T-helper 2 cell treated with Interferon-gamma antibody and Interleukin-4, amounts not matched to agents 5 μg/mL and 100 μg/mL, for 36 hours (primary cell): ENCODE results near the gene CSRNP3.

Source experiments
- DNase-seq: peaks from one replicate; pipeline ENCODE4 v3.0.0; 2021; ENCODE audit warnings: low spot score
- H3K27ac Mint-ChIP-seq: one replicate; pipeline ENCODE4 v1.8.0; 2021; ENCODE audit warnings: mild to moderate bottlenecking, mixed read lengths
- H3K27me3 Mint-ChIP-seq: one replicate; pipeline ENCODE4 v1.8.0; 2021; ENCODE audit warnings: low read depth, mixed read lengths
- H3K36me3 Mint-ChIP-seq: one replicate; pipeline ENCODE4 v1.8.0; 2021; ENCODE audit warnings: low read depth, mixed read lengths
- H3K4me1 Mint-ChIP-seq: one replicate; pipeline ENCODE4 v1.8.0; 2021; ENCODE audit warnings: low read depth, mixed read lengths
- H3K4me3 Mint-ChIP-seq: one replicate; pipeline ENCODE4 v1.8.0; 2022; ENCODE audit warnings: mild to moderate bottlenecking, moderate library complexity, mixed read lengths
- H3K9me3 Mint-ChIP-seq: one replicate; pipeline ENCODE4 v1.8.0; 2021; ENCODE audit warnings: mixed read lengths

Gene CSRNP3

GRCh38 chr2:165469417-165469816, at the start of gene CSRNP3:
CSRNP3 (plus strand) TSS chr2:165469698; CDS start chr2:165595066, 125,368 bp downstream.
- Mint-ChIP-seq H3K27ac (no peak within 1 kb of the TSS), H3K9me3 (no peaks in the 10 kb centered on the region), H3K4me1 (no peaks in the 10 kb centered on the region), H3K36me3 (no peaks in the 10 kb centered on the region), H3K27me3 (no peaks in the 10 kb centered on the region), H3K4me3 (no peak within 1 kb of the TSS)
- DNase-seq = no peak

GRCh38 chr2:165420231-165420630, 49.3 kb upstream of the CSRNP3 start:
- Mint-ChIP-seq H3K27ac (no peak overlapping the region), H3K27me3 (peaks cover 3% of the 10 kb centered on the region), H3K9me3 (peaks cover 17% of the 10 kb centered on the region), H3K36me3 (no peaks in the 10 kb centered on the region), H3K4me1 (no peaks in the 10 kb centered on the region), H3K4me3 (no peak overlapping the region)
- no peak for DNase-seq

- no peak for DNase-seq
- H3K27ac Mint-ChIP-seq = no peak overlapping the region
- no peaks in the 10 kb centered on the region for H3K4me1 Mint-ChIP-seq
- no peak overlapping the region for H3K4me3 Mint-ChIP-seq
- no peaks in the 10 kb centered on the region for H3K36me3 Mint-ChIP-seq
- peaks cover 3% of the 10 kb centered on the region for H3K27me3 Mint-ChIP-seq
- H3K9me3 Mint-ChIP-seq = peaks cover 7% of the 10 kb centered on the region
Measured at GRCh38 chr2:165423081-165423480, 46.4 kb upstream of the CSRNP3 start.

- H3K36me3 Mint-ChIP-seq = no peaks in the 10 kb centered on the region
- no peak overlapping the region for H3K4me3 Mint-ChIP-seq
- peaks cover 7% of the 10 kb centered on the region for H3K9me3 Mint-ChIP-seq
- no peak for DNase-seq
- H3K27me3 Mint-ChIP-seq = no peaks in the 10 kb centered on the region
- no peak overlapping the region for H3K27ac Mint-ChIP-seq
- H3K4me1 Mint-ChIP-seq = no peaks in the 10 kb centered on the region
Measured at GRCh38 chr2:165425556-165425955, 43.9 kb upstream of the CSRNP3 start.

GRCh38 chr2:165427686-165428085, 41.8 kb upstream of the CSRNP3 start:
- DNase-seq = no peak
- H3K4me1 Mint-ChIP-seq = no peaks in the 10 kb centered on the region
- no peak overlapping the region for H3K27ac Mint-ChIP-seq
- H3K36me3 Mint-ChIP-seq = no peaks in the 10 kb centered on the region
- H3K9me3 Mint-ChIP-seq = no peaks in the 10 kb centered on the region
- no peak overlapping the region for H3K4me3 Mint-ChIP-seq
- H3K27me3 Mint-ChIP-seq = no peaks in the 10 kb centered on the region

GRCh38 chr2:165428926-165429325, 40.6 kb upstream of the CSRNP3 start:
- H3K9me3 Mint-ChIP-seq = no peaks in the 10 kb centered on the region
- H3K27me3 Mint-ChIP-seq = no peaks in the 10 kb centered on the region
- no peaks in the 10 kb centered on the region for H3K36me3 Mint-ChIP-seq
- H3K4me1 Mint-ChIP-seq = no peaks in the 10 kb centered on the region
- H3K4me3 Mint-ChIP-seq = no peak overlapping the region
- no peak for DNase-seq
- no peak overlapping the region for H3K27ac Mint-ChIP-seq

GRCh38 chr2:165431014-165431413, 38.5 kb upstream of the CSRNP3 start:
- Mint-ChIP-seq H3K4me1 (no peaks in the 10 kb centered on the region), H3K27me3 (no peaks in the 10 kb centered on the region), H3K36me3 (no peaks in the 10 kb centered on the region), H3K4me3 (no peak overlapping the region), H3K9me3 (no peaks in the 10 kb centered on the region), H3K27ac (no peak overlapping the region)
- no peak for DNase-seq

GRCh38 chr2:165432234-165432966, 37.1 kb upstream of the CSRNP3 start:
- no peaks in the 10 kb centered on the region for H3K36me3 Mint-ChIP-seq
- H3K27me3 Mint-ChIP-seq = no peaks in the 10 kb centered on the region
- no peak overlapping the region for H3K27ac Mint-ChIP-seq
- DNase-seq = no peak
- no peak overlapping the region for H3K4me3 Mint-ChIP-seq
- H3K4me1 Mint-ChIP-seq = no peaks in the 10 kb centered on the region
- H3K9me3 Mint-ChIP-seq = no peaks in the 10 kb centered on the region

- H3K27ac Mint-ChIP-seq = no peak overlapping the region
- DNase-seq = no peak
- H3K4me3 Mint-ChIP-seq = no peak overlapping the region
- no peaks in the 10 kb centered on the region for H3K27me3 Mint-ChIP-seq
- no peaks in the 10 kb centered on the region for H3K36me3 Mint-ChIP-seq
- H3K9me3 Mint-ChIP-seq = no peaks in the 10 kb centered on the region
- H3K4me1 Mint-ChIP-seq = no peaks in the 10 kb centered on the region
Measured at GRCh38 chr2:165434865-165435496, 34.5 kb upstream of the CSRNP3 start.

- Mint-ChIP-seq H3K9me3 (no peaks in the 10 kb centered on the region), H3K4me3 (no peak overlapping the region), H3K36me3 (no peaks in the 10 kb centered on the region), H3K27me3 (no peaks in the 10 kb centered on the region), H3K4me1 (no peaks in the 10 kb centered on the region), H3K27ac (no peak overlapping the region)
- DNase-seq = no peak
Measured at GRCh38 chr2:165435611-165436010, 33.9 kb upstream of the CSRNP3 start.

- no peaks in the 10 kb centered on the region for H3K27me3 Mint-ChIP-seq
- H3K9me3 Mint-ChIP-seq = no peaks in the 10 kb centered on the region
- H3K4me3 Mint-ChIP-seq = no peak overlapping the region
- H3K4me1 Mint-ChIP-seq = no peaks in the 10 kb centered on the region
- no peak for DNase-seq
- no peak overlapping the region for H3K27ac Mint-ChIP-seq
- H3K36me3 Mint-ChIP-seq = no peaks in the 10 kb centered on the region
Measured at GRCh38 chr2:165436559-165436958, 32.9 kb upstream of the CSRNP3 start.

GRCh38 chr2:165440367-165440766, 29.1 kb upstream of the CSRNP3 start:
- H3K36me3 Mint-ChIP-seq = no peaks in the 10 kb centered on the region
- no peak overlapping the region for H3K27ac Mint-ChIP-seq
- H3K4me1 Mint-ChIP-seq = peaks cover 3% of the 10 kb centered on the region
- DNase-seq = no peak
- H3K4me3 Mint-ChIP-seq = no peak overlapping the region
- no peaks in the 10 kb centered on the region for H3K27me3 Mint-ChIP-seq
- H3K9me3 Mint-ChIP-seq = no peaks in the 10 kb centered on the region

GRCh38 chr2:165443511-165443910, 26.0 kb upstream of the CSRNP3 start:
- no peak for DNase-seq
- no peaks in the 10 kb centered on the region for H3K9me3 Mint-ChIP-seq
- no peak overlapping the region for H3K4me3 Mint-ChIP-seq
- no peak overlapping the region for H3K27ac Mint-ChIP-seq
- H3K4me1 Mint-ChIP-seq = peaks cover 3% of the 10 kb centered on the region
- H3K27me3 Mint-ChIP-seq = no peaks in the 10 kb centered on the region
- H3K36me3 Mint-ChIP-seq = no peaks in the 10 kb centered on the region

GRCh38 chr2:165448406-165448805, 21.1 kb upstream of the CSRNP3 start:
- Mint-ChIP-seq H3K27me3 (no peaks in the 10 kb centered on the region), H3K4me3 (no peak overlapping the region), H3K36me3 (no peaks in the 10 kb centered on the region), H3K9me3 (no peaks in the 10 kb centered on the region), H3K27ac (no peak overlapping the region), H3K4me1 (peaks cover 2% of the 10 kb centered on the region)
- DNase-seq = no peak

GRCh38 chr2:165450156-165450555, 19.3 kb upstream of the CSRNP3 start:
- DNase-seq = no peak
- no peaks in the 10 kb centered on the region for H3K4me1 Mint-ChIP-seq
- H3K27me3 Mint-ChIP-seq = no peaks in the 10 kb centered on the region
- no peaks in the 10 kb centered on the region for H3K36me3 Mint-ChIP-seq
- no peak overlapping the region for H3K27ac Mint-ChIP-seq
- no peaks in the 10 kb centered on the region for H3K9me3 Mint-ChIP-seq
- H3K4me3 Mint-ChIP-seq = no peak overlapping the region
